ENCODE results near the gene TBC1D9. TPM values are rescaled to one million over a fixed set of nuclear protein-coding genes. Genes with fewer than 3 reads are reported as not detected.

The TBC1D9 gene
- total and polyA plus RNA-seq, 5 donors from 2014 or later = 0.03 to 0.30 (median 0.20) TPM; not detected in 2

- DNase-seq = no peak
- no peaks in the 10 kb centered on the region for H3K9me3 ChIP-seq (ENCODE audit: control insufficient read depth in 2 of 2, low read length in 2 of 2)
- ATAC-seq (ENCODE audit: low read depth in 2 of 2) = no peak
- peaks cover 0 to 3% (median 0%) of the 10 kb centered on the region in 4 donors for H3K4me1 Mint-ChIP-seq
- no peak overlapping the region for H3K4me3 Mint-ChIP-seq
- no peak overlapping the region for H3K4me3 ChIP-seq (ENCODE audit: low read depth, low read length)
- H3K4me1 ChIP-seq (ENCODE audit: control insufficient read depth, insufficient read depth, low read length, poor library complexity, severe bottlenecking) = no peaks in the 10 kb centered on the region
- H3K27ac Mint-ChIP-seq = no peak overlapping the region
- peaks cover 37% of the 10 kb centered on the region for H3K27me3 Mint-ChIP-seq
- H3K9me3 Mint-ChIP-seq = peaks cover 0 to 4% (median 0%) of the 10 kb centered on the region in 7 donors
- peaks cover 2% of the 10 kb centered on the region for H3K27me3 ChIP-seq (ENCODE audit: control insufficient read depth, insufficient read depth, low read length)
- H3K36me3 ChIP-seq (ENCODE audit: control insufficient read depth, insufficient read depth, low read length) = no peaks in the 10 kb centered on the region
- no peak overlapping the region for H3K27ac ChIP-seq (ENCODE audit: insufficient read depth, low read length, poor library complexity, severe bottlenecking)
- H3K36me3 Mint-ChIP-seq = no peaks in the 10 kb centered on the region
These were observed 13.4 kb downstream of the TBC1D9 start for GRCh38 chr4:140742838-140743193.

DNA sequence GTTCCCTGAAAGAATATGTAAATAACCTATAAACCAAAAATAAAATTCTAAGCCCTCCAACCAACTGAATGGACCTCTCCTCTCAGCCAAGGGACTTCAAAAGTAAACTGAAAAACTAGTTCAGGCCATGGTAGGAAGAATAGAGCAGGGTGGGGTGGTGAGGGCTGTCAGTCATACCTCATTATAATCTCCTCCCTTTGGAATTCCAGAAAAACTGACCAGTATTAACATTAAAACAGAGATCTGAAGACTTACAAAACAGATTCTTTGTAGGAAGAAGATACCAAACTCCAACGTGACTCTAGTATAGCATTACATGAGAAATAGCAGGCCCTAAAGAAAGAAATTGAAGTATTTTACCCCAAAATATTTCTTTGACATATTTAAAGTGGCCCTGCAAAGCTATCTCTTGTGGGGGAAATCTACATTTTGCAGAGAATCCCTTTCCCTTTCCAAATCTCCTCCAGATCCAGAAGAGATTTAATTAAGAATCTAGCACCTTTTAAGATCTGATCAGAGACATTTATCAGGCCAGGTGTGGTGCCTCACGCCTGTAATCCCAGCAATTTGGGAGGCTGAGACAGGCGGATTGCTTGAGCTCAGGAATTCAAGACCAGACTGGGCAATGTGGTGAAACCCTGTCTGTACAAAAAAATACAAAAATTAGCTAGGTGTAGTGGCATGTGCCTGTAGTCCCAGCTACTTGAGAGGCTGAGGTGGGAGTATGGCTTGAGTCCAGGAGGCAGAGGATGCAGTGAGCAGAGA lies 15.1 kb downstream of the TBC1D9 start:
- H3K36me3 Mint-ChIP-seq = no peaks in the 10 kb centered on the region
- Histone ChIP-seq H3K27me3 (ENCODE audit: control insufficient read depth, insufficient read depth, low read length) (peaks cover 2% of the 10 kb centered on the region), H3K27ac (ENCODE audit: insufficient read depth, low read length, poor library complexity, severe bottlenecking) (no peak overlapping the region), H3K4me1 (ENCODE audit: control insufficient read depth, insufficient read depth, low read length, poor library complexity, severe bottlenecking) (no peaks in the 10 kb centered on the region), H3K36me3 (ENCODE audit: control insufficient read depth, insufficient read depth, low read length) (no peaks in the 10 kb centered on the region), H3K9me3 (ENCODE audit: control insufficient read depth in 2 of 2, low read length in 2 of 2) (no peaks in the 10 kb centered on the region), H3K4me3 (ENCODE audit: low read depth, low read length) (no peak overlapping the region)
- peaks cover 0 to 3% (median 0%) of the 10 kb centered on the region in 4 donors for H3K4me1 Mint-ChIP-seq
- no peak for DNase-seq
- no peak overlapping the region for H3K27ac Mint-ChIP-seq
- no peak for ATAC-seq (ENCODE audit: low read depth in 2 of 2)
- H3K4me3 Mint-ChIP-seq = no peak overlapping the region
- peaks cover 0 to 2% (median 0%) of the 10 kb centered on the region in 7 donors for H3K9me3 Mint-ChIP-seq
- peaks cover 37% of the 10 kb centered on the region for H3K27me3 Mint-ChIP-seq

DNA sequence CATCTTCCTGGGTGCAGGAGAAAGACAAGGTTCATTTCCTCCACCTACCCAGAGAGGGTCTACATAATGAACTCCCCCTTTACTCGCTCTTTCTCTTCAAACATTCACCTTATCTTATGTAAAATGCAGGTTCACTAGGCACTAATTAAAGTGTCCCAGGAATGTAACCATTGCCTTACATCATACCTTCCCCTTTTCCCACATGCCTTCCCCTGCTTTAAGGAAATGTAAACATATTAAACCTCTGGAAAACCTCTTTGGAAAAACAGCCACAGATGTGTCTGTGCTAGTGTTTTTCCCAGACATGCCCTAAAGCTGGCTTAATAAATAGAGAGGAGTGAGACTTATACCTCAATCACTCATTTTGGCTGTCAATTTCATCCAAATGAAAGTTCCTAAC lies 15.8 kb downstream of the TBC1D9 start:
- DNase-seq (no peak), ATAC-seq (ENCODE audit: low read depth in 2 of 2) (no peak)
- Histone ChIP-seq H3K4me3 (ENCODE audit: low read depth, low read length) (no peak overlapping the region), H3K27me3 (ENCODE audit: control insufficient read depth, insufficient read depth, low read length) (peaks cover 2% of the 10 kb centered on the region), H3K36me3 (ENCODE audit: control insufficient read depth, insufficient read depth, low read length) (no peaks in the 10 kb centered on the region), H3K9me3 (ENCODE audit: control insufficient read depth in 2 of 2, low read length in 2 of 2) (no peaks in the 10 kb centered on the region), H3K4me1 (ENCODE audit: control insufficient read depth, insufficient read depth, low read length, poor library complexity, severe bottlenecking) (no peaks in the 10 kb centered on the region), H3K27ac (ENCODE audit: insufficient read depth, low read length, poor library complexity, severe bottlenecking) (no peak overlapping the region)
- peaks cover 0 to 2% (median 0%) of the 10 kb centered on the region in 7 donors for H3K9me3 Mint-ChIP-seq
- H3K4me3 Mint-ChIP-seq = no peak overlapping the region
- no peak overlapping the region for H3K27ac Mint-ChIP-seq
- H3K4me1 Mint-ChIP-seq = peaks cover 0 to 3% (median 0%) of the 10 kb centered on the region in 4 donors
- H3K36me3 Mint-ChIP-seq = no peaks in the 10 kb centered on the region
- peaks cover 35% of the 10 kb centered on the region for H3K27me3 Mint-ChIP-seq

DNA sequence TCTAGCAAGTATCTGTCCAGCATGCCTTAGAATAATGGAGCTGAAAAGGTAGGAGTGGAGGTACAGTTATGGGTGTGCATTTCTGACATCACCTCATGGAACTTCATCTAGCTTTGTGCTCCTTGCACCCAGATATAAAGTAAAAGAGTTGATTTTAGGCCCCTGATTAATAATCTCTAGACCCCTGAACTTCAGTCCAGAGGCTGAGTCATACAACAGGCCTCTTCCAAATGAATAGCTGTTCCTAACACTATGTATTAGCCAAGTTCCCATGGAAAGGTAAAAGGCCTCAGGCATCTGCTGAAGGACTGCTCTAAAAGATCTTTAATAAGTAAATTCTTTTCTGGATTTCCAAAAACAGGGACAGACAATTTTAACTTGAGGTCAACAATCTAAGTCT lies 16.2 kb downstream of the TBC1D9 start:
- no peaks in the 10 kb centered on the region for H3K36me3 ChIP-seq (ENCODE audit: control insufficient read depth, insufficient read depth, low read length)
- Mint-ChIP-seq H3K36me3 (no peaks in the 10 kb centered on the region), H3K4me1 (peaks cover 0 to 3% (median 0%) of the 10 kb centered on the region in 4 donors), H3K27me3 (peaks cover 31% of the 10 kb centered on the region), H3K27ac (no peak overlapping the region), H3K4me3 (no peak overlapping the region), H3K9me3 (peaks cover 0 to 2% (median 0%) of the 10 kb centered on the region in 7 donors)
- H3K27me3 ChIP-seq (ENCODE audit: control insufficient read depth, insufficient read depth, low read length) = no peaks in the 10 kb centered on the region
- ATAC-seq (ENCODE audit: low read depth in 2 of 2) (no peak), DNase-seq (no peak)
- no peaks in the 10 kb centered on the region for H3K9me3 ChIP-seq (ENCODE audit: control insufficient read depth in 2 of 2, low read length in 2 of 2)
- no peaks in the 10 kb centered on the region for H3K4me1 ChIP-seq (ENCODE audit: control insufficient read depth, insufficient read depth, low read length, poor library complexity, severe bottlenecking)
- H3K4me3 ChIP-seq (ENCODE audit: low read depth, low read length) = no peak overlapping the region
- H3K27ac ChIP-seq (ENCODE audit: insufficient read depth, low read length, poor library complexity, severe bottlenecking) = no peak overlapping the region

DNA sequence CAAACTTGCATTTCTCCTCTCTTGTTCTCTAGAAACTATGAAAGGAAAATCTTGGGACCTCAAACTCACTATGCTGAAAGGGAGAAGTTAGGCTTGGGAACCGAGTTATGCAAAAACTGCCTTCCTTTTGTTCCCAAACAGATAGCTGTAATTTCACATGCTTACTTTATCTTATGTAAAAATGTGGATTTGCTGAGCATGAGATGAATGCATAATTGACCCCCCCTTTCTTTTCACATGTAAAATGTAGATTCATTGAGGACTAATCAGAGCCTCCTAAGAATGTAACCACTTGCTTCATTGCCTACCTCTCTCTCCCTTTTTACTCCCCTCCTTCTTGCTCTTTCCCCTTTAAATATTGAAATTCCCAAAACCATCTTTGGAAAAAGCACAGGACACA lies 18.0 kb downstream of the TBC1D9 start:
- Mint-ChIP-seq H3K36me3 (no peaks in the 10 kb centered on the region), H3K27ac (no peak overlapping the region), H3K4me3 (no peak overlapping the region), H3K9me3 (peaks cover 0 to 2% (median 0%) of the 10 kb centered on the region in 7 donors), H3K4me1 (peaks cover 0 to 3% (median 0%) of the 10 kb centered on the region in 4 donors), H3K27me3 (peaks cover 20% of the 10 kb centered on the region)
- H3K4me3 ChIP-seq (ENCODE audit: low read depth, low read length) = no peak overlapping the region
- H3K27ac ChIP-seq (ENCODE audit: insufficient read depth, low read length, poor library complexity, severe bottlenecking) = no peak overlapping the region
- H3K4me1 ChIP-seq (ENCODE audit: control insufficient read depth, insufficient read depth, low read length, poor library complexity, severe bottlenecking) = no peaks in the 10 kb centered on the region
- ATAC-seq (ENCODE audit: low read depth in 2 of 2) (no peak), DNase-seq (no peak)
- H3K9me3 ChIP-seq (ENCODE audit: control insufficient read depth in 2 of 2, low read length in 2 of 2) = no peaks in the 10 kb centered on the region
- no peaks in the 10 kb centered on the region for H3K36me3 ChIP-seq (ENCODE audit: control insufficient read depth, insufficient read depth, low read length)
- H3K27me3 ChIP-seq (ENCODE audit: control insufficient read depth, insufficient read depth, low read length) = no peaks in the 10 kb centered on the region

- ATAC-seq (ENCODE audit: low read depth in 2 of 2) (no peak), DNase-seq (no peak)
- Mint-ChIP-seq H3K36me3 (no peaks in the 10 kb centered on the region), H3K4me3 (no peak overlapping the region), H3K27ac (no peak overlapping the region), H3K4me1 (no peaks in the 10 kb centered on the region), H3K27me3 (peaks cover 10% of the 10 kb centered on the region), H3K9me3 (peaks cover 0 to under 1% (median 0%) of the 10 kb centered on the region in 7 donors)
- Histone ChIP-seq H3K9me3 (ENCODE audit: control insufficient read depth in 2 of 2, low read length in 2 of 2) (no peaks in the 10 kb centered on the region), H3K4me3 (ENCODE audit: low read depth, low read length) (no peak overlapping the region), H3K4me1 (ENCODE audit: control insufficient read depth, insufficient read depth, low read length, poor library complexity, severe bottlenecking) (no peaks in the 10 kb centered on the region), H3K27me3 (ENCODE audit: control insufficient read depth, insufficient read depth, low read length) (no peaks in the 10 kb centered on the region), H3K27ac (ENCODE audit: insufficient read depth, low read length, poor library complexity, severe bottlenecking) (no peak overlapping the region), H3K36me3 (ENCODE audit: control insufficient read depth, insufficient read depth, low read length) (no peaks in the 10 kb centered on the region)
These were observed 19.4 kb downstream of the TBC1D9 start for GRCh38 chr4:140736669-140737343.

DNA sequence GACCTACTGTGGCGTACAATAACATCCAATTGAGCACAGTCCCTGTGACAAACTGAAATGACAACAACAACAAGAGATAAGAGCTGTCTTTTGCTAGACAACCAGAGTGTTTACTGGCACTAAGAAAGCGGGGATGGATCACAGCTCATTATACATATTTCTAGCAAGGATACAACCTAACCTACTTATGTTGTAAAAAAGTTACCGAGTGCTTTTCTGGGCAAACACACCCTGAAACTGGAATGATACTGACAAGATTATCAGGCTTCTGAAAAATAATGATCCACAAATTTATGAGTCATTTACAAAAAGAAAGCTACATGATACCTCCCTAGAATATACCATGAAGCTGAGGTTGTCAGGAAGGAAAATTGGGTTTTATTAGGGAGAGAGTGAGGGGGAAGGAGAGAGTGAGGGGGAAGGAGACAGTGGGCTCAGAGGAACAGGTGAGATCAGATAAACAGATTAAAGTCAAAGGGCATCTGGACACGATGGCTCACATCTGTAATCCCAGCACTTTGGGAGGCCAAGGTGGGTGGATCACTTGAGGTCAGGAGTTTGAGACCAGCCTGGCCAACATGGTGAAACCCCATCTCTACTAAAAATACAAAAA lies 20.3 kb downstream of the TBC1D9 start:
- Mint-ChIP-seq H3K4me3 (no peak overlapping the region), H3K4me1 (no peaks in the 10 kb centered on the region), H3K9me3 (no peaks in the 10 kb centered on the region), H3K27me3 (peaks cover 9% of the 10 kb centered on the region), H3K27ac (no peak overlapping the region), H3K36me3 (no peaks in the 10 kb centered on the region)
- ATAC-seq (ENCODE audit: low read depth in 2 of 2) (no peak), DNase-seq (no peak)
- Histone ChIP-seq H3K4me3 (ENCODE audit: low read depth, low read length) (no peak overlapping the region), H3K9me3 (ENCODE audit: control insufficient read depth in 2 of 2, low read length in 2 of 2) (no peaks in the 10 kb centered on the region), H3K27me3 (ENCODE audit: control insufficient read depth, insufficient read depth, low read length) (no peaks in the 10 kb centered on the region), H3K27ac (ENCODE audit: insufficient read depth, low read length, poor library complexity, severe bottlenecking) (no peak overlapping the region), H3K4me1 (ENCODE audit: control insufficient read depth, insufficient read depth, low read length, poor library complexity, severe bottlenecking) (no peaks in the 10 kb centered on the region), H3K36me3 (ENCODE audit: control insufficient read depth, insufficient read depth, low read length) (no peaks in the 10 kb centered on the region)

Data from CD4-positive, CD25-positive, alpha-beta regulatory T cell (primary cell).